GM23248 (cell line): ENCODE data around the gene SLU7. TPM values are rescaled to one million over a fixed set of nuclear protein-coding genes. Genes with fewer than 3 reads are reported as not detected.

Experiments used
- DNase-seq: peaks from one replicate; pipeline ENCODE4 v3.0.0-alpha.2; 2015
- H2AFZ ChIP-seq: fragments of 200-600 bp; sonication (generic); 2 replicates; pipeline ENCODE4 v1.6.1; 2016; ENCODE audit warnings: antibody characterized with exemption
- H3F3A ChIP-seq: fragments of 200-600 bp; sonication (generic); 2 replicates; pipeline ENCODE4 v1.6.1; 2016; ENCODE audit warnings: mild to moderate bottlenecking, antibody characterized with exemption, mixed run types; ENCODE audit not compliant: insufficient read depth
- H3K27ac ChIP-seq: fragments of 200-600 bp; sonication (generic); 2 replicates; pipeline ENCODE4 v1.5.1; 2016; ENCODE audit warnings: mild to moderate bottlenecking
- H3K27me3 ChIP-seq: fragments of 200-600 bp; sonication (generic); replicated peaks from 2 replicates; pipeline ENCODE4 v1.6.1; 2016; ENCODE audit warnings: mild to moderate bottlenecking; ENCODE audit not compliant: insufficient read depth
- H3K36me3 ChIP-seq: fragments of 200-600 bp; sonication (generic); 2 replicates; pipeline ENCODE4 v1.6.1; 2016; ENCODE audit warnings: low read depth, mild to moderate bottlenecking
- H3K4me1 ChIP-seq: fragments of 200-600 bp; sonication (generic); 2 replicates; pipeline ENCODE4 v1.6.1; 2016; ENCODE audit warnings: mild to moderate bottlenecking; ENCODE audit not compliant: insufficient read depth
- H3K4me2 ChIP-seq: fragments of 200-600 bp; sonication (generic); one replicate; pipeline ENCODE4 v1.6.1; 2016; ENCODE audit warnings: mild to moderate bottlenecking; ENCODE audit not compliant: unreplicated experiment
- H3K4me3 ChIP-seq: fragments of 200-600 bp; sonication (generic); 2 replicates; pipeline ENCODE4 v1.5.1; 2016; ENCODE audit warnings: mild to moderate bottlenecking
- H3K79me2 ChIP-seq: fragments of 200-600 bp; sonication (generic); 2 replicates; pipeline ENCODE4 v1.6.1; 2016; ENCODE audit warnings: mild to moderate bottlenecking; ENCODE audit not compliant: insufficient read depth
- H3K9ac ChIP-seq: fragments of 200-600 bp; sonication (generic); 2 replicates; pipeline ENCODE4 v1.6.1; 2016; ENCODE audit warnings: mild to moderate bottlenecking
- H3K9me2 ChIP-seq: fragments of 200-600 bp; sonication (generic); 2 replicates; pipeline ENCODE4 v1.6.1; 2016; ENCODE audit warnings: mixed run types, mild to moderate bottlenecking, moderate library complexity; ENCODE audit not compliant: insufficient read depth
- H3K9me3 ChIP-seq: fragments of 200-600 bp; sonication (generic); one replicate; pipeline ENCODE4 v1.6.1; 2017; ENCODE audit warnings: low read depth
- H4K20me1 ChIP-seq: fragments of 200-600 bp; sonication (generic); 2 replicates; pipeline ENCODE4 v1.6.0; 2016; ENCODE audit not compliant: insufficient read depth
- EZH2 ChIP-seq: fragments of 200-600 bp; sonication (generic); IDR thresholded peaks from 2 replicates; pipeline ENCODE4 v1.6.1; 2018; ENCODE audit warnings: antibody characterized with exemption, mild to moderate bottlenecking; ENCODE audit not compliant: insufficient read depth, poor library complexity, severe bottlenecking
- EZH2phosphoT487 ChIP-seq: fragments of 200-600 bp; sonication (generic); IDR thresholded peaks from 2 replicates; pipeline ENCODE4 v1.6.1; 2018; ENCODE audit warnings: antibody characterized with exemption, moderate library complexity, mild to moderate bottlenecking, low read depth; ENCODE audit not compliant: insufficient read depth
- WGBS, 2 experiments: methylation state at CpG; one replicate each; pipeline ENCODE4 v1.1.6; 2015 to 2017; ENCODE audit warnings: low lambda C conversion rate in 2 of 2, low coverage in 1 of 2; ENCODE audit errors: missing lambda C conversion rate in 2 of 2; 5-methylcytosine and 5-hydroxymethylcytosine counted together
- in situ Hi-C: fragments of 300-500 bp; cut with MboI; formaldehyde crosslinking; loops from 2 replicates; pipeline ENCODE4 v1.15.0; 2020
- polyA plus RNA-seq: library from polyadenylated mRNA; unstranded; fragments of >200 nt; fragmentation: Nextera tagmentation; extraction: Ambion mirVana; gene quantifications from 2 replicates; pipeline ENCODE4 v1.2.1, GENCODE V29; 2016
- total RNA-seq: library from RNA; depleted of rRNA; stranded (reverse); fragments of >200 nt; shearing (Covaris generic); gene quantifications from 2 replicates; pipeline ENCODE4 v1.2.3, GENCODE V29; 2014

Gene SLU7
- total and polyA plus RNA-seq, 2 experiments from 2014 or later = 32.1 to 54.3 TPM

DNA sequence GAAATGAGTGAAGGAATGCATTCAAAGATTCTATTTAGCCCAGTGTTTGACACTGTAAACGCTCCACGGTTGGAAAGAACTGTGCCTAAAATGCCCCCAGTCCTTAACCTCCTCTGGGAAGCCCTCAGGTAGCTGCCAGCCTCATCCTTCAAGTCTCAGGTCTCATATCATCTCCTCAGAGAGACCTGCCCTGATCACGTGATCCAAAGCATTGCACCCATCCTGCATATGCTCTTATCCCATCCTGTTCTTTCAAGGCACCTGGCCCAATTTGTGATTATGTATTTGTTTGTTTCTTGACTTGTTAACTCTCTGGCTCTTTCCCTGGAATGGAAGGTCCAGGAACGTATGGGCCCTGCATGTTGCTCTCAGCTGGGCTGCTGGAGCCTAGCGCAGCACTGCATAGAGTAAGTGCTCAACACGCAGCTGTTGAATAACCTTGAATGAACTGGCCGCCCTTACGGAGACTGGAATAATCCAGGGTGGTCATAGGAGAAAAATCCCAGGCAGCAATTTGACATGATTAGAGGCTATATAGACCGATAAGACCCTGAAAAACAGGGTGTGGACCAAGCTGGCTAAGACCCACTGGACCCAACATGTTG, 57.2 kb downstream of the SLU7 start:
- Histone ChIP-seq H3K36me3 (no peaks in the 10 kb centered on the region), H3K4me2 (no peak overlapping the region), H3K9me3 (no peaks in the 10 kb centered on the region), H3K9me2 (no peaks in the 10 kb centered on the region), H3K4me1 (no peaks in the 10 kb centered on the region), H2AFZ (no peak overlapping the region), H3K27me3 (0 out of 2 replicates have a peak, but pooled peaks cover 4% of the 10 kb centered on the region), H3F3A (no peaks in the 10 kb centered on the region), H3K27ac (no peak overlapping the region), H3K4me3 (no peak overlapping the region), H3K79me2 (no peaks in the 10 kb centered on the region), H3K9ac (no peak overlapping the region), H4K20me1 (no peaks in the 10 kb centered on the region)
- no peak for DNase-seq
- TF ChIP-seq EZH2 (no peak), EZH2phosphoT487 (no peak)
- WGBS, 2 experiments = 82 to 83% methylated on average over 9 of the region's 9 CpGs
- in situ Hi-C loops = no loop called here

DNA sequence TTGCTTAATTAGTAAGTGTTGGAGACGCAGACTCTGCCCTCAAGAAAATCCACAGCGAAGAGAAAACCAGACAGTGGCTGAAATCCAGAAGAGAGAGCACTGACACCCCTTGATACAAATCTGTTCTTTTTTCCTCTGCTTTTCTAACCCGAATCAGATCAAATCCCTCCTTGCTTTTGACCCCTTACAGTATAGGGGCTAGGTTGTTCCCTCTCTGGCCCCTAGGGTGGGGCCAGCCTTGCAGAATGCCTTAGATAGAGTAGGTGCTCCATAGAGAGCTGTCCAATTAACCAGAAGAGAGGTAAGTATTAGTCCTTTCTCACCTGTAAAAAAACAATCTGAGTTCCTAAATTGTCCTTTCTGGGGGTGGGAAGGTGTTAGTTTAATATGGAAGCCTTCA, 58.6 kb downstream of the SLU7 start:
- Histone ChIP-seq H3K27me3 (0 out of 2 replicates have a peak, but pooled peaks cover under 1% of the 10 kb centered on the region), H2AFZ (no peak overlapping the region), H4K20me1 (no peaks in the 10 kb centered on the region), H3K4me3 (no peak overlapping the region), H3K4me2 (peak overlapping the region; percentile 31), H3K27ac (no peak overlapping the region), H3K36me3 (no peaks in the 10 kb centered on the region), H3K4me1 (no peaks in the 10 kb centered on the region), H3F3A (no peaks in the 10 kb centered on the region), H3K9ac (no peak overlapping the region), H3K79me2 (no peaks in the 10 kb centered on the region), H3K9me3 (no peaks in the 10 kb centered on the region), H3K9me2 (no peaks in the 10 kb centered on the region)
- in situ Hi-C loops = no loop called here
- TF ChIP-seq EZH2 (no peak), EZH2phosphoT487 (no peak)
- WGBS, 2 experiments = 43 to 45% methylated on average over 3 of the region's 3 CpGs
- DNase-seq = no peak

DNA sequence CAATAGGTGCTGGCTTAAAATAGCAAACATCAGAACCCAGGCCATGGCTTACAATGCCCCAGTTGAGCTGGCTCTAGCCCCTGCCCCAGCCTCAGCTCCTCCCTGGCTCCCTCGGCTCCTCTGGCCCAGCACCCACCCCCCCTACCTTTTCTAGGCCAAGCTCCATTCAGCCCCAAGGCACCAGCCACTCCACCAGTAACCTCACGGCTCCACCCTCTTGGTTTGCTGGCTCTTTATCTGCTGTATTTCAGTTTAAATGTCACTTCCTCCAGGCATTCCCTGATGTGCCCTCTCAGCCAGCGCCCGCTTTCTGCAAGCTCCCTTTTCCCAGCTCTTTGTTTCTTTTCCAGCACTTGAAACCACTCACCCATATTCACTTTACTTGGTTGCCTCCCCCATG, 59.1 kb downstream of the SLU7 start:
- Histone ChIP-seq H3K9me2 (no peaks in the 10 kb centered on the region), H3K36me3 (no peaks in the 10 kb centered on the region), H3K27ac (no peak overlapping the region), H3K79me2 (no peaks in the 10 kb centered on the region), H4K20me1 (no peaks in the 10 kb centered on the region), H3K27me3 (no peaks in the 10 kb centered on the region), H3K4me2 (peak overlapping the region; percentile 31), H3K9me3 (no peaks in the 10 kb centered on the region), H2AFZ (no peak overlapping the region), H3K9ac (no peak overlapping the region), H3K4me3 (no peak overlapping the region), H3F3A (no peaks in the 10 kb centered on the region), H3K4me1 (no peaks in the 10 kb centered on the region)
- WGBS, 2 experiments = 19 to 22% methylated on average over 3 to 4 of the region's 4 CpGs
- DNase-seq = peak; percentile 20
- TF ChIP-seq EZH2phosphoT487 (no peak), EZH2 (no peak)
- in situ Hi-C loops = no loop called here

DNA sequence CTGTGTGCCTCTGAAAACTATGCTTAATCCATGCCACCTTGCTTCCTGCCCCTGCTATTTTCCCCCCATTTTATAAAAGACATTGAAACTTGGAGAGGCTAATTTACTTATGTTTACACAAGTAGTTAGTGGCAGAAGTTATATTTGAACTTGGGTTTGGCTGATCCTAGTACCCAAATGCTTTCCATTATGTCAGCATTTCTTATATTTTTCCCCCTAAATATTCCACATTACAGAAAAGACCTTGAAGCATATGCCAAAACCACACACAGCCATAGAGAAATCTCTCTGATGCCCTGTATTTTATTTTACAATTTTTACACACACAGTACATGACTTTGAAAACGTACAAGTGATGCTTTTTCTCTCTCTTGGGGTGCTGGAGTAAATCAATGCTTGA, 59.6 kb downstream of the SLU7 start:
- Histone ChIP-seq H2AFZ (no peak overlapping the region), H3K4me3 (no peak overlapping the region), H3K9ac (no peak overlapping the region), H3K4me2 (no peak overlapping the region), H4K20me1 (no peaks in the 10 kb centered on the region), H3K36me3 (no peaks in the 10 kb centered on the region), H3K27ac (no peak overlapping the region), H3K4me1 (no peaks in the 10 kb centered on the region), H3K79me2 (no peaks in the 10 kb centered on the region), H3K9me3 (no peaks in the 10 kb centered on the region), H3K27me3 (no peaks in the 10 kb centered on the region), H3K9me2 (no peaks in the 10 kb centered on the region), H3F3A (no peaks in the 10 kb centered on the region)
- WGBS, 2 experiments = 3 to 6% methylated on average over 1 of the region's 1 CpG
- in situ Hi-C loops = no loop called here
- TF ChIP-seq EZH2phosphoT487 (no peak), EZH2 (no peak)
- DNase-seq = no peak
